HCT116 (cell line): ENCODE measurements around the gene DDOST. TPM values are rescaled to one million over a fixed set of nuclear protein-coding genes. Genes with fewer than 3 reads are reported as not detected.

ENCODE experiments used
- ATAC-seq: fragments of 200-7000 bp; cut with Tn5 transposase; 2 replicates; pipeline ENCODE4 v1.9.1; 2020; ENCODE audit warnings: mild to moderate bottlenecking, moderate library complexity
- BruUV-seq: library from RNA; stranded (reverse); fragments of 400-500 nt; replicated peaks from 2 replicates; lab custom pipeline; 2021; lab: Mats Ljungman, UMichigan
- CTCF ChIA-PET: fragments of 300-600 bp; sonication (Branson Sonifier 250); formaldehyde crosslinking; loops from one replicate; lab custom pipeline; 2021; ENCODE audit warnings: antibody characterized with exemption; lab: Charles Lee
- POLR2A ChIA-PET: fragments of 300-600, 350-600 bp; sonication (Branson Sonifier 250); formaldehyde crosslinking; loops from one replicate; lab custom pipeline; 2021; ENCODE audit warnings: antibody characterized with exemption; lab: Charles Lee
- RAD21 ChIA-PET, 2 experiments: fragments of 300-600 bp; sonication (Branson Sonifier 250); formaldehyde crosslinking; loops; one replicate each; lab custom pipeline; 2023; ENCODE audit warnings: low total read pairs in 2 of 2; ENCODE audit not compliant: uncharacterized antibody in 2 of 2, unreplicated experiment in 2 of 2, low non-redundant PET in 1 of 2; lab: Charles Lee
- DNase-seq: peaks from one replicate; pipeline ENCODE4 v3.0.0-alpha.2; 2010; ENCODE audit warnings: low read depth, low spot score
- H2AFZ ChIP-seq: fragments of 200-600 bp; shearing (Covaris generic), sonication (generic); 2 replicates; pipeline ENCODE4 v1.6.1; 2017; ENCODE audit warnings: low read depth, mixed run types, mixed read lengths, antibody characterized with exemption, low read length; ENCODE audit not compliant: poor library complexity, severe bottlenecking
- H3K27ac ChIP-seq: 2 replicates; pipeline ENCODE4 v1.5.1; 2012; ENCODE audit warnings: low read depth, low read length
- H3K27me3 ChIP-seq: fragments of 200-600 bp; sonication (generic); 2 replicates; pipeline ENCODE4 v1.6.1; 2016; ENCODE audit warnings: mixed run types, low read length, mixed read lengths; ENCODE audit not compliant: insufficient read depth
- H3K36me3 ChIP-seq, 2 experiments: fragments of 200-500 bp in 1 of 2; fragments of 200-600 bp in 1 of 2; sonication (Bioruptor generic) in 1 of 2; sonication (generic) in 1 of 2; 2 replicates each; pipeline versions ENCODE4 v1.5.1 to v1.6.1; 2014 to 2016; ENCODE audit warnings: low read length in 2 of 2, inconsistent platforms in 1 of 2, mixed read lengths in 1 of 2, mixed run types in 1 of 2; ENCODE audit not compliant: insufficient read depth in 2 of 2, control insufficient read depth in 1 of 2
- H3K4me1 ChIP-seq, 2 experiments: fragments of 200-600 bp in 1 of 2; sonication (generic) in 1 of 2; 2 replicates each; pipeline versions ENCODE4 v1.5.1 to v1.6.1; 2012 to 2017; ENCODE audit warnings: low read length in 2 of 2, inconsistent platforms in 1 of 2, mild to moderate bottlenecking in 1 of 2, mixed read lengths in 1 of 2, mixed run types in 1 of 2, moderate library complexity in 1 of 2; ENCODE audit not compliant: insufficient read depth in 2 of 2, control insufficient read depth in 1 of 2
- H3K4me2 ChIP-seq: fragments of 200-600 bp; sonication (generic); 2 replicates; pipeline ENCODE4 v1.6.1; 2017; ENCODE audit warnings: mixed run types, low read length, mixed read lengths
- H3K4me3 ChIP-seq, 2 experiments: fragments of 200-600 bp in 1 of 2; sonication (generic) in 1 of 2; replicated peaks in 1 of 2; 2 replicates each; pipeline ENCODE4 v1.5.1; 2011 to 2016; ENCODE audit warnings: low read length in 2 of 2, control low read depth in 1 of 2, low read depth in 1 of 2, mild to moderate bottlenecking in 1 of 2, mixed read lengths in 1 of 2, mixed run types in 1 of 2
- H3K79me2 ChIP-seq: fragments of 200-600 bp; sonication (generic); 2 replicates; pipeline ENCODE4 v1.6.1; 2017; ENCODE audit warnings: mild to moderate bottlenecking, mixed run types, low read length, moderate library complexity, mixed read lengths; ENCODE audit not compliant: insufficient read depth
- H3K9ac ChIP-seq: fragments of 200-600 bp; sonication (generic); 2 replicates; pipeline ENCODE4 v1.6.1; 2016; ENCODE audit warnings: low read length, mixed read lengths
- H3K9me2 ChIP-seq: fragments of 200-600 bp; sonication (generic), shearing (Covaris generic); 2 replicates; pipeline ENCODE4 v1.6.1; 2017; ENCODE audit warnings: mixed run types, mild to moderate bottlenecking, moderate library complexity; ENCODE audit not compliant: insufficient read depth
- H3K9me3 ChIP-seq, 2 experiments: fragments of 200-500 bp in 1 of 2; fragments of 200-600 bp in 1 of 2; sonication (Bioruptor generic) in 1 of 2; sonication (generic) in 1 of 2; 2 replicates each; pipeline ENCODE4 v1.6.1; 2014 to 2017; ENCODE audit warnings: low read length in 2 of 2, mixed read lengths in 2 of 2, inconsistent platforms in 1 of 2, low read depth in 1 of 2, mild to moderate bottlenecking in 1 of 2, mixed run types in 1 of 2, moderate library complexity in 1 of 2; ENCODE audit not compliant: control insufficient read depth in 1 of 2, insufficient read depth in 1 of 2
- H4K20me1 ChIP-seq: fragments of 200-600 bp; sonication (generic), shearing (Covaris generic); 2 replicates; pipeline ENCODE4 v1.6.1; 2017; ENCODE audit warnings: mixed run types, mild to moderate bottlenecking, moderate library complexity; ENCODE audit not compliant: insufficient read depth
- CBX3 ChIP-seq: IDR thresholded peaks from 2 replicates; pipeline ENCODE4 v1.6.1; 2012; ENCODE audit warnings: low read depth
- ELF1 ChIP-seq: IDR thresholded peaks from 2 replicates; pipeline ENCODE4 v1.6.1; 2012; ENCODE audit warnings: low read depth, borderline replicate concordance
- EZH2 ChIP-seq: fragments of 200-600 bp; sonication (generic); IDR thresholded peaks from 2 replicates; pipeline ENCODE4 v1.6.1; 2017; ENCODE audit warnings: antibody characterized with exemption, mixed run types
- EZH2phosphoT487 ChIP-seq: fragments of 200-600 bp; IDR thresholded peaks from 2 replicates; pipeline ENCODE4 v1.6.1; 2018; ENCODE audit warnings: antibody characterized with exemption, borderline replicate concordance
- FOSL1 ChIP-seq: IDR thresholded peaks from 2 replicates; pipeline ENCODE4 v1.6.1; 2012; ENCODE audit warnings: low read depth
- JUND ChIP-seq: IDR thresholded peaks from 2 replicates; pipeline ENCODE4 v1.6.1; 2012
- POLR2AphosphoS5 ChIP-seq: IDR thresholded peaks from 2 replicates; pipeline ENCODE4 v1.6.1; 2011; ENCODE audit warnings: mild to moderate bottlenecking, low read depth, low read length, moderate library complexity
- RAD21 ChIP-seq: IDR thresholded peaks from 2 replicates; pipeline ENCODE4 v1.6.1; 2012; ENCODE audit warnings: low read depth, mild to moderate bottlenecking
- SIN3A ChIP-seq: IDR thresholded peaks from 2 replicates; pipeline ENCODE4 v1.6.1; 2012; ENCODE audit warnings: low read depth
- SRF ChIP-seq: IDR thresholded peaks from 2 replicates; pipeline ENCODE4 v1.6.1; 2012; ENCODE audit warnings: low read depth
- YY1 ChIP-seq: IDR thresholded peaks from 2 replicates; pipeline ENCODE4 v1.6.1; 2011; ENCODE audit warnings: low read length, low read depth, moderate library complexity, mild to moderate bottlenecking; ENCODE audit not compliant: insufficient replicate concordance; ENCODE audit errors: extremely low read depth
- ZBTB33 ChIP-seq: IDR thresholded peaks from 2 replicates; pipeline ENCODE4 v1.6.1; 2011; ENCODE audit warnings: mild to moderate bottlenecking, low read length, moderate library complexity; ENCODE audit not compliant: insufficient replicate concordance; ENCODE audit errors: extremely low read depth
- ZNF274 ChIP-seq: fragments of 200-500 bp; sonication (Bioruptor generic); IDR thresholded peaks from 2 replicates; pipeline ENCODE4 v1.6.1; 2014; ENCODE audit warnings: mild to moderate bottlenecking, low read depth, low read length, inconsistent platforms
- intact Hi-C: fragments of 100-400 bp; cut with micrococcal nuclease; formaldehyde crosslinking; loops from 2 replicates; pipeline ENCODE4 v1.10.0; 2022
- total RNA-seq: library from RNA; stranded (reverse); gene quantifications from one replicate; pipeline ENCODE4 v1.2.1, GENCODE V29; 2021; ENCODE audit not compliant: unreplicated experiment
- TF ChIP-seq, protein P1 (sequence below): IDR thresholded peaks from 2 replicates; pipeline ENCODE4 v1.6.1; 2012
- TF ChIP-seq, protein P2 (sequence below): IDR thresholded peaks from 2 replicates; pipeline ENCODE4 v1.6.1; 2012

Gene DDOST
- total RNA-seq, 1 experiment from 2014 or later: 387 TPM

DNA sequence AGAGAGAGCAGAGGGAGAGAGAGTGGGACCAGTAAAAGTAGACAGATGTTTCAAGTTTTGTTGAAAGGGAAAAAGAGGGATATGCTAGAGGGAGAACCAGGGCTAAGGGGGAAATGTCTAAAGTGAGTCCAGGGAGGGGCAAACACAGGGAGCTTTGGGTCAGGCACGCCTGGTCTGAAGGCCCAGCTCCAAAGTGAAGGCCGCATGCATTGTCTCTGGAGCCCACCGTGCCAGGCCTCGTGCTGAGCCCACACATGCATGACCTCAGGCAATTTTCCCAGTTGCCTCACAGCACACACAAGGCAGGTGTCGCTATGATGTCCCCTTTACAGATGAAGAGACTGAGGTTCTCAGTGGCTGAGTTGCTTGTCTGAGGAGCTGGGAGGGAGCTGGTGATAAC, 40.7 kb upstream of the DDOST start:
- no peaks in the 10 kb centered on the region for H3K9me3 ChIP-seq
- H3K79me2 ChIP-seq: no peaks in the 10 kb centered on the region
- TF ChIP-seq YY1 (no peak), ZBTB33 (no peak), EZH2 (no peak), FOSL1 (no peak), ELF1 (no peak)
- TF ChIP-seq, protein P1, sequence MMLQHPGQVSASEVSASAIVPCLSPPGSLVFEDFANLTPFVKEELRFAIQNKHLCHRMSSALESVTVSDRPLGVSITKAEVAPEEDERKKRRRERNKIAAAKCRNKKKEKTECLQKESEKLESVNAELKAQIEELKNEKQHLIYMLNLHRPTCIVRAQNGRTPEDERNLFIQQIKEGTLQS: no peak
- TF ChIP-seq, all 23 proteins: peak for 0
- Histone ChIP-seq H3K4me1 (peaks cover 25% of the 10 kb centered on the region in 2 experiments), H3K27me3 (no peaks in the 10 kb centered on the region), H3K36me3 (no peaks in the 10 kb centered on the region), H4K20me1 (no peaks in the 10 kb centered on the region), H2AFZ (no peak overlapping the region), H3K4me2 (no peak overlapping the region), H3K9me2 (no peaks in the 10 kb centered on the region), H3K4me3 (no peak overlapping the region), H3K9ac (no peak overlapping the region), H3K27ac (no peak overlapping the region)
- POLR2A ChIA-PET: no interaction called here
- RAD21 ChIA-PET: no interaction called here
- CTCF ChIA-PET: no interaction called here
- no TSS peak for BruUV-seq
- DNase-seq: no peak
- intact Hi-C loops: no loop called here
- no peak for ATAC-seq

GRCh38 chr1:20701446-20701845, 40.3 kb upstream of the DDOST start:
- BruUV-seq: no TSS peak
- intact Hi-C loops: no loop called here
- H3K4me1 ChIP-seq: peaks cover 25 to 29% of the 10 kb centered on the region in 2 experiments
- no peaks in the 10 kb centered on the region for H3K79me2 ChIP-seq
- no peak overlapping the region for H3K9ac ChIP-seq
- H3K9me3 ChIP-seq: no peaks in the 10 kb centered on the region
- no peak overlapping the region for H3K4me3 ChIP-seq
- no peaks in the 10 kb centered on the region for H3K36me3 ChIP-seq
- ATAC-seq (no peak), DNase-seq (no peak)
- H4K20me1 ChIP-seq: no peaks in the 10 kb centered on the region
- no peak overlapping the region for H3K4me2 ChIP-seq
- H3K27ac ChIP-seq: no peak overlapping the region
- RAD21 ChIA-PET: no interaction called here
- POLR2A ChIA-PET: no interaction called here
- H3K9me2 ChIP-seq: no peaks in the 10 kb centered on the region
- no peak for TF ChIP-seq EZH2phosphoT487
- TF ChIP-seq CBX3: no peak
- no peak for TF ChIP-seq POLR2AphosphoS5
- no peak for TF ChIP-seq JUND
- no peak for TF ChIP-seq RAD21
- TF ChIP-seq EZH2: no peak
- TF ChIP-seq SRF: no peak
- TF ChIP-seq SIN3A: no peak
- no peak for TF ChIP-seq ZNF274
- TF ChIP-seq, protein P1: no peak
- TF ChIP-seq ZBTB33: no peak
- TF ChIP-seq, protein P2, sequence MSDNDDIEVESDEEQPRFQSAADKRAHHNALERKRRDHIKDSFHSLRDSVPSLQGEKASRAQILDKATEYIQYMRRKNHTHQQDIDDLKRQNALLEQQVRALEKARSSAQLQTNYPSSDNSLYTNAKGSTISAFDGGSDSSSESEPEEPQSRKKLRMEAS: no peak
- no peaks in the 10 kb centered on the region for H3K27me3 ChIP-seq
- CTCF ChIA-PET: no interaction called here
- H2AFZ ChIP-seq: no peak overlapping the region
